Rectal smooth muscle tissue (tissue), 1 donor: ENCODE measurements around the gene CPM.
A peak's percentile ranks its signal among the peaks of the same experiment; 100 is the strongest.
"Not testable (repeated sequence)": the region's sequence is repeated elsewhere in the genome, so short reads cannot be mapped to it uniquely, and the experiment has no call there.

ENCODE experiments used
- H3K27ac ChIP-seq: one replicate; pipeline ENCODE4 v1.7.0; 2013; ENCODE audit warnings: low read depth, low read length, inconsistent platforms
- H3K27me3 ChIP-seq: one replicate; pipeline ENCODE4 v1.7.0; 2013; ENCODE audit warnings: low read length; ENCODE audit not compliant: control insufficient read depth, insufficient read depth
- H3K36me3 ChIP-seq: one replicate; pipeline ENCODE4 v1.7.0; 2013; ENCODE audit warnings: low read length; ENCODE audit not compliant: control insufficient read depth, insufficient read depth
- H3K4me1 ChIP-seq: one replicate; pipeline ENCODE4 v1.7.0; 2013; ENCODE audit warnings: low read length; ENCODE audit not compliant: control insufficient read depth, insufficient read depth
- H3K4me3 ChIP-seq: one replicate; pipeline ENCODE4 v1.7.0; 2013; ENCODE audit warnings: low read length
- H3K9ac ChIP-seq: one replicate; pipeline ENCODE4 v1.7.0; 2013; ENCODE audit warnings: low read length

Gene CPM

DNA sequence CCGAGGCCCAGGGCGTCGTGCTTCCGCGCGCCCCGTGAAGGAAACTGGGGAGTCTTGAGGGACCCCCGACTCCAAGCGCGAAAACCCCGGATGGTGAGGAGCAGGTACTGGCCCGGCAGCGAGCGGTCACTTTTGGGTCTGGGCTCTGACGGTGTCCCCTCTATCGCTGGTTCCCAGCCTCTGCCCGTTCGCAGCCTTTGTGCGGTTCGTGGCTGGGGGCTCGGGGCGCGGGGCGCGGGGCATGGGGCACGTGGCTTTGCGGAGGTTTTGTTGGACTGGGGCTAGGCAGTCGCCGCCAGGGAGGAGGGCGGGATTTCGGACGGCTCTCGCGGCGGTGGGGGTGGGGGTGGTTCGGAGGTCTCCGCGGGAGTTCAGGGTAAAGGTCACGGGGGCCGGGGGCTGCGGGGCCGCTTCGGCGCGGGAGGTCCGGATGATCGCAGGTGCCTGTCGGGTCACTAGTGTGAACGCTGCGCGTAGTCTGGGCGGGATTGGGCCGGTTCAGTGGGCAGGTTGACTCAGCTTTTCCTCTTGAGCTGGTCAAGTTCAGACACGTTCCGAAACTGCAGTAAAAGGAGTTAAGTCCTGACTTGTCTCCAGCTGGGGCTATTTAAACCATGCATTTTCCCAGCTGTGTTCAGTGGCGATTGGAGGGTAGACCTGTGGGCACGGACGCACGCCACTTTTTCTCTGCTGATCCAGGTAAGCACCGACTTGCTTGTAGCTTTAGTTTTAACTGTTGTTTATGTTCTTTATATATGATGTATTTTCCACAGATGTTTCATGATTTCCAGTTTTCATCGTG lies 124.4 kb downstream of the CPM start:
- peak overlapping the region; percentile 86 for H3K27ac ChIP-seq
- H3K4me3 ChIP-seq = peak overlapping the region; percentile 71
- H3K4me1 ChIP-seq = peaks cover 5% of the 10 kb centered on the region
- peaks cover 2% of the 10 kb centered on the region for H3K36me3 ChIP-seq
- H3K9ac ChIP-seq = peak overlapping the region; percentile 56
- no peaks in the 10 kb centered on the region for H3K27me3 ChIP-seq

DNA sequence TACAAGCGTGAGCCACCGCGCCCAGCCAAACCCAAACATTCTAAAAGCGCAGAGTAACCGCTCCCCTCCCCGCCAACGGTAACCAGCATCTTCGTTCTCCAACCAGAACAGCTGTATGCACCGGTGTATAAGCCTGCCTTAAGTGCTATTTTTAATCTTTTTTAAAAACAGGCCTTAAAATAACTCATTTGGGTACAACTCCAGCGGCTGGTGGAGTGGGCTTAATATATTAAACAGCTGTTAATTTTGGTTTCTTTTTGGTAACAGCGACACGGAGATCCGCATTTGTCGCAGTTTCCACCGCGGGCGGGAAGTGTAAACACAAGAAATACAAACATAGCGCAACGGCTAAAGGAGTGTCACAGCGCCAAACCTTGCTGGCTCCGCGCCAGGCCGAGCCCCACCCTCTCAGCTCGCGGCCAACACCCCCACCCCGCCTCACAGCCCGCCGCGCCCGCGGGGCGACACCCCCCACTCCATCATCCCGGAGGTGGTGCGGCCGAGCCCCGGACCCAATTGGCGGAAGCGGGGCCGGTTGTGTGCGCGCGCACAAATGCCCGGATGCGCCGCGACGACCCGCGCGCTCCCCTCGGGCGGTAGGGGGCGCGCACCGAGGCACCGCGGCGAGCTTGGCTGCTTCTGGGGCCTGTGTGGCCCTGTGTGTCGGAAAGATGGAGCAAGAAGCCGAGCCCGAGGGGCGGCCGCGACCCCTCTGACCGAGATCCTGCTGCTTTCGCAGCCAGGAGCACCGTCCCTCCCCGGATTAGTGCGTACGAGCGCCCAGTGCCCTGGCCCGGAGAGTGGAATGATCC lies 125.2 kb downstream of the CPM start, which contains the start of gene MDM2:
MDM2 (plus strand) TSS at position 602 of the 812 bp plus-strand sequence. CDS start 301 bp downstream, outside the sequence.
- Histone ChIP-seq H3K27me3 (no peaks in the 10 kb centered on the region), H3K27ac (peak within 1 kb of the TSS; percentile 86), H3K36me3 (peaks cover 2% of the 10 kb centered on the region), H3K4me3 (peak within 1 kb of the TSS; percentile 71), H3K4me1 (peaks cover 5% of the 10 kb centered on the region), H3K9ac (peak within 1 kb of the TSS; percentile 62)

DNA sequence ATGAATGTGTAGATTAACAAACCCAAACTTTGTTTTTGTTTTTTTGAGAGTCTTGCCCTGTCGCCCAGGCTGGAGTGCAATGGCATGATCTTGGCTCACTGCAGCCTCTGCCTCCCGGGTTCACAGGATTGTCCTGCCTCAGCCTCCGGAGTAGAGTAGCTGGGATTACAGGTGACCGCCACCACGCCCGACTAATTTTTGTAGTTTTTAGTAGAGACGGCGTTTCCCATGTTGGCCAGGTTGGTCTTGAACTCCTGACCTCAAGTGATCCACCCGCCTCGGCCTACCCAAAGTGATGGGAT lies 125.7 kb downstream of the CPM start:
- H3K27me3 ChIP-seq, H3K36me3 ChIP-seq, H3K4me1 ChIP-seq: not testable (repeated sequence)
- Histone ChIP-seq H3K4me3 (peak overlapping the region; percentile 71), H3K27ac (peak overlapping the region; percentile 86), H3K9ac (peak overlapping the region; percentile 62)

DNA sequence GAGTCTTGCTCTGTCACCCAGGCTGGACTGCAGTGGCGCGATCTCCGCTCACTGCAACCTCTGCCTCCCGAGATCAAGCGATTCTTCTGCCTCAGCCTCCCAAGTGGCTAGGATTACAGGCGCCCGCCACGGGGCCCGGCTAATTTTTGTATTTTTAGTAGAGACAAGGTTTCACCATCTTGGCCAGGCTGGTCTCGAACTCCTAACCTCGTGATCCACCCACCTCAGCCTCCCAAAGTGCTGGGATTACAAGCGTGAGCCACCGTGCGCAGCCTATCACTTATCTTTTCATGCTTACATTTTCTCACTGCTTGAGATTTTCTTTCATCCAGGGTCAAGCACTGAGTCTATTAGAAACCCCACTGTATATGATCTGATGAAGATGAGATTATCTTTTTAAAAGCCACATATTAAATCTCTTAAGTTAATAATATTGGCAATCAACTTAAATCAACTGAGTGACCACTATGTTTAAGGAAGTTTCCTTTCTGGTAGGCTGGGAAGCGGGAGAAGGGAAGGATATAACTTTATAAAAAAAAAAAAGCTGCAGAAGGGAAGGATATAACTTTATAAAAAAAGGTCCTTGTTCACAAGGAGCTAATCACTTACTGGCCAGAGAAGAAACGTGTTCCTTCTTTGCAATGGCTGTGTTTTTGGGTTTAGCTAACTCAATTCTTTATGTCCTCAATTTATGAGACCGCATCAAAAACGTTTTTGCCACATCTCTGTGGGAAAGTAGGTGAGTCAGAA lies 126.3 kb downstream of the CPM start:
- peaks cover 2% of the 10 kb centered on the region for H3K4me1 ChIP-seq
- H3K27ac ChIP-seq = no peak overlapping the region
- no peak overlapping the region for H3K4me3 ChIP-seq
- no peak overlapping the region for H3K9ac ChIP-seq
- no peaks in the 10 kb centered on the region for H3K27me3 ChIP-seq
- H3K36me3 ChIP-seq = no peaks in the 10 kb centered on the region

DNA sequence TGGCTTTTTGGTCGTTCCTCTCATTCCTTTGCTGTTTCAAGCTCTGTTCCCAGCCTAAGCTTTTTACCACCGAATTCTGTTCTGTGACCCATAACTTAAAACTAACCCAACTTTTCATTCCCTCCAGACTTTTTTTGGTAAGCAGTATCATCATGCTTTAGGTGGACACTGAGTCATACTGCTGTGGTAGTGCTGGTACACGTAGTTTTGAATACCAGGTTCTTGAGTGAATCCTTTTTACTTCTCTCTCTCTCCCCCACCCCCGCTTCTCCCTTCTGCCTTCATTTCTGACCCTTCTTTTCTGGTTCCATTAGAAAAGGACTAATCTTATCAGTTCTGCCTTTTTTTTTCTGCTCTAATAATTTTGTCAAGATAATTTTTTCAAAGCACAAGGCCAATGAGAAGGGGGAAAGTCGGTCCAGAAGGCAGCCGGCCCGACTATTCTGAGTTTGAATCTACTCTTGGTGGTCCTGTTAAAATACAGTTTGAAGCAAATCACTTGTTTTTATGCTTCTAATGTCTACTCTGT lies 127.3 kb downstream of the CPM start:
- no peak overlapping the region for H3K27ac ChIP-seq
- no peak overlapping the region for H3K4me3 ChIP-seq
- H3K9ac ChIP-seq = no peak overlapping the region
- no peaks in the 10 kb centered on the region for H3K27me3 ChIP-seq
- peaks cover 2% of the 10 kb centered on the region for H3K4me1 ChIP-seq
- H3K36me3 ChIP-seq = no peaks in the 10 kb centered on the region

DNA sequence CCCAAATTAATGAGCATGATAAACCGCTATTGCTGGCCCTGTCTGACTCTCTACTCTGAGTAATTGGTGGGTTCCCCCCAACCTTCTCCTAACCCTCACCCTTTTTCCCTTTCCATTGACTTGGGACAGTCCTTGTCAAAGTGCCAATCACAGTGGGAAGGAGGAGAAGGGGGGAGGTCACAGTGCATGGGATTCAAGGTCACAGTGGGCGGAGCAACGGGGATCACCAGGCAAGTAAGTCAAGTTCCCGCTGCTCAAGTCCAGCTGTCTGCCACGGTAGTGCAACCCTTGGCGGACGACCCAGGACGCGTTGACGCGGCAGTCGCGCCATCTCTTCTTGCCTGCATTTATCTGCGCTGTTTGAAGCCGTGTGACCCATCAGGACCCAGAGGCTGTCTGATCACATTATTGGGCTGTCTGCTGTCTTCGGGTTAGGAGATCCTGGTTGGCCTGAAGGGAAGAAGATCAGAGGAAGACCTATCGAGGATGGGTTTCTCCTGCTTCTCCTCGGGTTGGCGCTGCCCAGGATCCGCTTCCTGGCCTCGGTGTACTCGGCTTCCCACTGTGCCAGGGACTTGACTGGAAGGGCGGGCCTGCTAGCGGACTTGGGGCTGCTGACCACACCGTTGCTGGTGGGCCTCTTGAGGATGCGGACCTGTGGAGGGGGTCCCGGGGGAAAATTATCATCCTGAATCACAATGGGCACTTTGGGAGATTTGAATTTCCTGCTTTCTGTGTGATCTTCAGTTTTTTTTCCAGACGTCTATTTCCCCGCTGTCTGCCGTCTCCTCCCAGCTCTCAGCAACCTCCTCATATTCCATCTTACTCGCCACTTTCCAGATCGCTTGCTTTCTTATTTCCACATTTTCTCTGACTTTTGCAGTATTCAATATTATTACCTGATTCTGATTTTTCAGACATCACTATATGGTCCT lies 128.0 kb downstream of the CPM start:
- H3K27me3 ChIP-seq = no peaks in the 10 kb centered on the region
- no peak overlapping the region for H3K9ac ChIP-seq
- H3K36me3 ChIP-seq = no peaks in the 10 kb centered on the region
- H3K4me1 ChIP-seq = peaks cover 2% of the 10 kb centered on the region
- H3K27ac ChIP-seq = no peak overlapping the region
- H3K4me3 ChIP-seq = no peak overlapping the region

DNA sequence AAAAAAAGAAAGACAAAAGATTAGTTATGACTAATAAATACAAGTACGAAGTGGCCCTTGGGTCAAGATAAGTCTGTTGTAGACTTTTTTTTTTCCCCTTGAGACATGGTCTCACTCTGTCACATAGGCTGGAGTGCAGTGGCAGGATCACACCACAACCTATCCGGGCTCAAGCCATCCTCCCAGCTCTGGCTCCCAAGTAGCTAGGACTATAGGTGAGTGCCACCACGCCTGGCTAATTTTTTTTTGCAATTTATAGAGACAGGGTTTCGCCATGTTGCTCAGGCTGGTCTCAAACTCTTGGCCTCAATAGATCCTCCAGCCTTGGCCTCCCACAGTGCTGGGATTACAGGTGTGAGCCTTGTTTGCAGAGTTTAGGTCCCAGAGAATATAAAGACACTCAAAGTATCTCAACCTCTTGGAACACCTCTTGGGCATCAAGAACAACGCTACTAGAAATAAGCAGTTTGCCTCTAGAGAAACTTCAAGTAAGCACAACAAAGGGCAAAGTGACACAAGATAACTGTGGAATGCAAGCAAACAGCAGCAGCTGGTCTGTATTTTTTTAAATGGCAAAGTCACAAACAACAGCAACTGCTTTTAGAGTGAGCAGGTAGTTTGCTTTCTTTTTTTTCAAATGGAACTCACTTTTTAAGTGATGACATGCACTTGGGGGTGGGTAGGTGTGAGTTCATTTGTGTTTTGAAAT lies 128.9 kb downstream of the CPM start:
- Histone ChIP-seq H3K27ac (no peak overlapping the region), H3K4me3 (no peak overlapping the region), H3K36me3 (no peaks in the 10 kb centered on the region), H3K9ac (no peak overlapping the region), H3K27me3 (no peaks in the 10 kb centered on the region), H3K4me1 (no peaks in the 10 kb centered on the region)

DNA sequence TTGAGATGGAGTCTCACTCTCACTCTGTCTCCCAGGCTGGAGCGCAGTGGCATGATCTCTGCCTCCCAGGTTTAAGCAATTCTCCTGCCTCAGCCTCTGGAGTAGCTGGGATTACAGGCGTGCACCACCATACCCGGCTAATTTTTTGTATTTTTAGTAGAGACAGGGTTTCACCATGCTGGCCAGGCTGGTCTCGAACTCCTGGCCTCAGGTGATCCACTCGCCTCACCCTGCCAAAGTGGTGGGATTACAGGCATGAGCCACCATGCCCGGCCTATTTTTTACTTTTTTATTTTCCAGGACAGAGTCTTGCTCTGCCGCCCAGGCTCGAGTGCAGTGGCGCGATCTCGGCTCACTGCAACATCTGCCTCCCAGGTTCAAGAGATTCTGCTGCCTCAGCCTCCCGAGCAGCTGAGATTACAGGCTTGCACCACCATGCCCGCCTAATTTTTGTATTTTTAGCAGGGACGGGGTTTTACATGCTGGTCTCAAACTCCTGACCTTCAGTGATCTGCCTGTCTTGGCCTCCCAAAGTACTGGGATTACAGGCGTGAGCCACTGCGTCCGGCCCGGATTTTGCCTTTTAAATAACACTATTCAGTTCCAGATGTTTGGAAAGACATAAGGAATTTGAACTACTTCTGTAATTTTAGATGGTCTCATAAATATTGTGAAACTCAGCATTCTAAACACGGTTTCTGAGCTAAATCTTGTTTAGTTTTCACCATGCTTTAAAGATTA lies 129.9 kb downstream of the CPM start:
- not testable (repeated sequence) for H3K27ac ChIP-seq, H3K4me3 ChIP-seq, H3K36me3 ChIP-seq, H3K9ac ChIP-seq, H3K4me1 ChIP-seq, H3K27me3 ChIP-seq

DNA sequence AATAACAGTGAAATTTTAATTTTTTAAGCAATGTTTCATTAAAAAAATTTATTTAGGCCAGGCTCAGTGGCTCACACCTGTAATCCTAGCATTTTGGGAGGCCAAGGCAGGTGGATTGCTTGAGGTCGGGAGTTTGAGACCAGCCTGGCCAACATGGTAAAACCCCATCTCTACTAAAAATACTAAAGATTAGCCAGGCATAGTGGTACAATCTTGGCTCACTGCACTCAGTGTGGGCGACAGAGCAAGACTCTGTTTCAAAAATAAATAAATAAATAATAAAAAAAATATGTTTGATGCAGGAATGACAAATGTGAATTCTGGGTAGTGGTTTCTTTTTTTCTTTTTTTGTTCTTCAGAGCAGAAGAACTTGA lies 130.6 kb downstream of the CPM start:
- not testable (repeated sequence) for H3K4me3 ChIP-seq, H3K27ac ChIP-seq, H3K4me1 ChIP-seq, H3K27me3 ChIP-seq, H3K9ac ChIP-seq, H3K36me3 ChIP-seq
